NCI-H1092 treated with DMSO at 0.1 percent for 48 hours (cell line): ENCODE measurements around the gene MITF.

Experiments used
- DNase-seq: peaks from one replicate; lab custom pipeline; 2025; lab: John Stamatoyannopoulos, UW

Gene MITF

GRCh38 chr3:69963643-69964042 lies 224.4 kb downstream of the MITF start:
- no peak for DNase-seq

- no peak for DNase-seq
These were observed 227.9 kb downstream of the MITF start for GRCh38 chr3:69967156-69967555.

DNA sequence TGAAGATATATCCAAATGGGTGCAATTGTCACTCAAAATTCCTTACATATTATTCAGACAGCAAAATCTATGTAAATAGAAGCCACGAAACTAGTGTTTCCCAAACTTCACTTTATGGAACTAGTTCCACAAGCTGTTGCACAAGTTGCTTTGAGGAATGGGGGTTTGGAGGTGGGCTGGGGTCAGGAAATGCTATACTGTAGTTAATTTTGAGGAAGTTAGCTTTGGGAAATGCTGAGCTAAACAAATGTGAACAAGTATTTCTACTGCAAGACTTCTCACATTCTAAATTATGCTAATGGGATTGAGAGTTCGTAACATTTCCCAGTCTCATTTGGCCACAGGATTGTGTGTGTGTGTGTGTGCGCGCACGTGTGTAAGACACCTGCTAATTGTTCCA lies 231.6 kb downstream of the MITF start:
- DNase-seq = no peak

- DNase-seq = no peak
These were observed 233.4 kb downstream of the MITF start for GRCh38 chr3:69972672-69973071.

GRCh38 chr3:69976021-69976420 lies 236.8 kb downstream of the MITF start:
- DNase-seq = no peak

DNA sequence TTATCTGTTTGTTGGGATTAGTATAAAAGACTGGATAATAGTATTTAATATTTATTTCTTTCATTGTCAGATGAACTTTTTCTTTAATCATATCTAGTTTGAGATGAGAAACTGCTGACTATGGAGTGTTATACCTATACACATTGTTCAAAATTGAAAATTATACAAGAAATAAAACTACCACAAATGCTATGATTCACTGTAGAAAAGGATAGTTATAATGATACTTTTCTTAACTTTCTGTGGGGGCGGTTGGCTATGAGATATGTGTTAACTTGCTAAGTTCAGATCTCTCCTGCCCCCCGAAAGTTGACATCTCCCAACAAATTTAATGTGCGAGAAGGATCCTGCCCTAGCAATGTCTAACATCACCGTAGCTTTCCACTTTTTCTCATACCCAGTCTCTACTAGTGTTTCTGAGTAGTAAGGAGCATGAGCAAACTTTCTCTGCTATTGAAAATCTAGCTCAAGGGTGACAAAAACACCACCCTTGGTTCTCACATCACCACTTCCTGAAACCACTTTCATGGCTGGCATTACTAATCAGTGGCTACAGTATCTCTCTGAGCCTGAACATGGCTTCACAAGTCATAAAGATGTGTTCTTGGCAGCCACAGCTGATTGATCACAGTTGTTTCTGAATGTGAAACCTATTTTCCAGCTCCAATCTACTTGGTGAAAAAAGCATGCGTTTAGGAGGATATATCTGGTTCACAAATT lies 244.4 kb downstream of the MITF start:
- DNase-seq = no peak

- DNase-seq = no peak
These were observed 246.0 kb downstream of the MITF start for GRCh38 chr3:69985266-69985665.

DNA sequence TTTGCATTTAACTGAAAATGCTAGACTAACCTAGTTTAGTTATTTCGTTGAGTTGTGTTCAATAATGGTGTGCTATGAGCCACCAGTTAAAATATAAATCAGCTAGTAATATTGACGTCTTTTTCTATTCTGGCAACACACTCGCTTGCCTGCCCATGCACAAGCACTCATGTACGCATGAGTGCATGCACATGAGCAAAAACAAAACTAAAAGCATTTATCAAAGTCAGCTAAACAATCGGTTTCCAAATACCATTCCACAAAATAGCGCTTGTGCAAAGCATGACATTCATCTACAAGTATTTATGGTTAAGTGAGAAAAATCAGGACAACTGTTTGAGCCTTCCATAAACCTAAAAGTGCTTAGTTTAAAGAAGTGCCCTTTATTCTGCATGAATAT lies 247.2 kb downstream of the MITF start:
- no peak for DNase-seq

DNA sequence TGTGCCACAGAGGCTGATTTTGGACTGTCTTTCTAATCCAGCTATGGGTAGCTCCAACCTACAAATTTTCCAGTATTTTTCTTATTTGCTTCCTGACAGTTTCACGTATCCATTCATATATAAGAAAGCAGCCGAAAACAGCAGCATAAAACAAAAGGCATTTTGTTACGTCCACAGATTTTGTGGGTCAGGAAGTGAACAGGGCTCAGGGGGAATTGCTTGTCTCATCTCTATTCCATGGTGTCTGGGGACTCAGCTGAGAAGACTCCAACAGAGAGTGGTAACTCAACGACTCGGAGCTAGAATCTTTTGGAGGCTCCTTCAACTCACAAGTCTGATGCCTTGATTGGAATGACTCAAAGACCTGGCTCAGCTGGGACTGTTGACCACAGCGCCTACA lies 248.6 kb downstream of the MITF start:
- no peak for DNase-seq

GRCh38 chr3:69993757-69994156 lies 254.5 kb downstream of the MITF start:
- no peak for DNase-seq

DNA sequence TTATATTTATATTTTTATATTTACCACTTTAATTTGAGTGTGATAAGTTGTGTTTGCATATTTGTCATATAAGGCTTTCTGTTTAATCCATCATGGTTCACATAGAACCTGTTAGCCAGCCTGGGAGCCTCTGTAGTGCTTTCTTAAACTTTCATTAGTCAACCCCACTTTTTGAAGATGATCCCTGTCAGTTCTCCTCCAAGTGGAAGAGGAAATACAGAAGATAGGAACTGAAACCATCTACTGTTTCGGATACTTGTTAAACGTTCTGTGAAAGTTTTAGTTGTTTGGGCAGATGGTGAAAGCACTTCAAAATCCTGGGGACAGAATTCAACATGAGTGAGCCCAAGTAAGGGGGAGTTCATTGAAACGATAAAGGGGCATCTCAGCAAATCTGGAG lies 255.7 kb downstream of the MITF start:
- DNase-seq = no peak

DNA sequence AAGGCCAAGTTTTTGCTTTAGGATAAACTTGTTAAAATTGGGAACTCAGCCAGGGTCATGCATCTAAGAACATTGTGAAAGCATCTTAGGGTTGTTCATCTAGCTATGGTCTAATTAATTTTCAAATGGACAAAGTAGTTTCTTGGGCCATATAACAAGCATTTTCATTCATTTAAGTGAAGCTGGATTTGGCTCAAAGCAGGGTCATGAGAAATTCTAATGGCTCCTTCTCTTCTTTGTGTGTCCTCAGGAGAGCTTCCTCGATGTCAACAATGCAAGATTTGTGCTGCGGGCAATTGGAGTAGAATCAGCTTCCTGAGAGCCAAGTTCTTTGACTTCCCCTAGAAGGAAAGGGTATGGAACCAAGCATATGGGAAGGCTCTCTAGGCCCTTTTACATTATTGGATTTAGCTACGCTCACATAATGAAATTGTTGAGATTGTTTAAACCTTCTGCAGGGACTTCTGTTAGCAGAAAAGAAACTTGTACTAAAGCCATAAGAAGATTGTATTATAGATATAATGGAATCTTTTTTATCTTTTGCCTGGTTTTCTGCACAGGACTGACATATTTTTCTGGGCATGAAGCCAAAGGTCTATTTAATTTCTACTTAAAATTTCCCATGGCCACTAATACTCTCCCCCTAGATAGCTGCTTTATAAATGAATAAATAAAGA lies 258.5 kb downstream of the MITF start:
- no peak for DNase-seq

- DNase-seq = no peak
These were observed 259.5 kb downstream of the MITF start for GRCh38 chr3:69998759-69999139.

- no peak for DNase-seq
These were observed 260.1 kb downstream of the MITF start, which contains the start of gene SAMMSON for GRCh38 chr3:69999140-70000027. TSS of gene SAMMSON (plus strand) at chr3:69999733.

DNA sequence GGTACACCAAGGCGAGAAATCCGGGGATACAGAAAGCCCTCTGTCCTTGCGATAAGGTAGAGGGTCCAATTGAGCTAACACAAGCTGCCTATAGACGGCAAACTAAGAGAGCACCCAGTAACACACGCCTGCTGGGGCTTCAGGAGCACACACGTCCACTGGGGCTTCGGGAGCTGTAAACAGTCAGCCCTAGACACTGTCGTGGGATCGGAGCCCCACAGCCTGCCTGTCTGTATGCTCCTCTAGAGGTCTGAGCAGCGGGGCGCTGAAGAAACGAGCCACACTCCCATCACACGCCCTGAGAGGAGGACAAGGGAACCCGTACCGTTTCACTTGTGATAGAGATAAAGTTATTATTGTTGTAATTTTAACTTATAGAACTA lies 260.8 kb downstream of the MITF start:
- DNase-seq = no peak

DNA sequence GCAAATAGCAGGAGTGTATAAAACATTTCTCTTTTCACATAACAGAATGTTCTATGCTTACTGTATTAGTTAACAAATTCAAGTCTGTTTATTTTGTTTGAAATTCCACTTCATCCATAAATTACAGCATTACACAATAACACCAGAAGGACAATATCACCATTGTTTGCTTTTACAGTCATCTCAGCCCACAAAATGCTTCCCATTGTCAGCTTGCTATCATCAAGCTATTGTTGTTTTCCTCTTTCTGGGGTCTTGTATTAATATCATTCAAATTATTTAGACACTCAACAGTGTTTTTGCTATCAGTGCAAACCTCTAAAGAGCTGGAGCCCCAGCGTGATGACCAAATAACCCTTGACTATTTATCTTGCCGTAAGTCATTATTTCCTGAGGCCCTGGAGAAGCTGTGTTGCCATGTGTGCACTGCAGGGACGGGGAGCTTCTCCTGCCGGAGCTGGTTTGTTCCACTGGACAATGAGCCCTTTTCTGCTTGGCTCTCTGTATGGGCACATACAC lies 261.4 kb downstream of the MITF start:
- DNase-seq = no peak

- no peak for DNase-seq
These were observed 263.9 kb downstream of the MITF start for GRCh38 chr3:70003119-70003518.

DNA sequence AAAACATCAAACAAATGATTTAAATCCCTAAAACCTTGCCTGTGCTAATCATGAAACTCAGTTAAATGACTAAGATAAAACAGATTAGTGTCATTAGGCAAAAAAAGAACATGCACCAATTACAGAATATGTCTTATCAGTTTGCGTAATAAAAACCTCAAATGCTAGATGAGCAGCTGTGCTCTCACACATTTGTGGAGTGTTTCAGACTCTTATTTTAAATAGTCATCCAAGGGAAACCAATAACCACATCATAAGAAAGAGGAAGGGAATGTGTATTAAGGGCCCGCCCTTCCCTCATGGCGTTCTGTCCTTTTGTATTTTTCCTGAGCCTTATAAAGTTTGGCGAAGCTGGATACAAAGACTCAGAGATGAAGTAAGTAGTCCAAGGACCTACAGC lies 266.8 kb downstream of the MITF start:
- no peak for DNase-seq

GRCh38 chr3:70010346-70010745 lies 271.1 kb downstream of the MITF start:
- DNase-seq = no peak

- DNase-seq = no peak
These were observed 272.3 kb downstream of the MITF start for GRCh38 chr3:70011582-70011981.
